ENCODE measurements around the gene RPUSD1.

RPUSD1 gene

GRCh38 chr16:814974-815373 lies 26.8 kb upstream of the RPUSD1 start:
- no peak overlapping the region for H4K8ac ChIP-seq (ENCODE audit: low read length)
- no peak overlapping the region for H2BK15ac ChIP-seq (ENCODE audit: low read depth, poor library complexity, severe bottlenecking)
- H3K4me3 ChIP-seq (ENCODE audit: insufficient read depth in 1 of 2, low read depth in 1 of 2, low read length in 2 of 2) = no peak overlapping the region
- no peak overlapping the region for H3K9ac ChIP-seq (ENCODE audit: low read length)
- H3K14ac ChIP-seq (ENCODE audit: low read length in 2 of 2) = no peak overlapping the region
- peaks cover 11% of the 10 kb centered on the region for H3K9me3 ChIP-seq (ENCODE audit: control insufficient read depth, low read length)
- no peak overlapping the region for H2BK12ac ChIP-seq (ENCODE audit: low read length in 2 of 2)
- H3K27me3 ChIP-seq (ENCODE audit: control insufficient read depth in 1 of 2, insufficient read depth in 1 of 2, low read length in 2 of 2) = peaks cover 10 to 55% of the 10 kb centered on the region in 2 experiments
- H4K91ac ChIP-seq (ENCODE audit: low read length) = no peak overlapping the region
- H2BK120ac ChIP-seq (ENCODE audit: low read depth, low read length) = no peak overlapping the region
- no peak overlapping the region for H3K23ac ChIP-seq (ENCODE audit: low read length in 2 of 2)
- no peaks in the 10 kb centered on the region for H3K79me1 ChIP-seq (replicated peaks; ENCODE audit: low read length, poor library complexity, severe bottlenecking)
- no peak overlapping the region for H3K4ac ChIP-seq (ENCODE audit: low read depth in 1 of 2, low read length in 2 of 2)
- H3K4me2 ChIP-seq (ENCODE audit: low read length, poor library complexity, severe bottlenecking) = no peak overlapping the region
- peak; percentile 17 for DNase-seq
- no peak overlapping the region for H2BK5ac ChIP-seq (ENCODE audit: low read depth, low read length, poor library complexity, severe bottlenecking)
- WGBS = 67% methylated on average over 9 of the region's 9 CpGs
- peaks cover 15% of the 10 kb centered on the region for H3K4me1 ChIP-seq (ENCODE audit: control insufficient read depth, insufficient read depth, low read depth, low read length)
- no peak overlapping the region for H2AK5ac ChIP-seq (ENCODE audit: low read length, severe bottlenecking)
- no peak overlapping the region for H3K27ac ChIP-seq (ENCODE audit: low read length, poor library complexity, severe bottlenecking)
- H2AFZ ChIP-seq (ENCODE audit: low read depth, low read length) = no peak overlapping the region
- peaks cover 0 to 4% of the 10 kb centered on the region in 2 experiments for H3K36me3 ChIP-seq (ENCODE audit: control insufficient read depth in 1 of 2, insufficient read depth in 2 of 2, low read depth in 1 of 2, low read length in 2 of 2)
- no peak overlapping the region for H3K18ac ChIP-seq (ENCODE audit: low read depth in 1 of 2, low read length in 2 of 2)

- Histone ChIP-seq H4K91ac (ENCODE audit: low read length) (no peak overlapping the region), H3K36me3 (ENCODE audit: control insufficient read depth in 1 of 2, insufficient read depth in 2 of 2, low read depth in 1 of 2, low read length in 2 of 2) (peaks cover 0 to 4% of the 10 kb centered on the region in 2 experiments), H3K27ac (ENCODE audit: low read length, poor library complexity, severe bottlenecking) (no peak overlapping the region), H3K4me2 (ENCODE audit: low read length, poor library complexity, severe bottlenecking) (peak overlapping the region; percentile 52), H2AFZ (ENCODE audit: low read depth, low read length) (no peak overlapping the region), H3K4me3 (ENCODE audit: insufficient read depth in 1 of 2, low read depth in 1 of 2, low read length in 2 of 2) (peak overlapping the region in 1 of 2 experiments; percentile 59), H3K4ac (ENCODE audit: low read depth in 1 of 2, low read length in 2 of 2) (no peak overlapping the region), H2BK15ac (ENCODE audit: low read depth, poor library complexity, severe bottlenecking) (no peak overlapping the region), H3K9me3 (ENCODE audit: control insufficient read depth, low read length) (peaks cover 11% of the 10 kb centered on the region), H3K23ac (ENCODE audit: low read length in 2 of 2) (no peak overlapping the region), H3K4me1 (ENCODE audit: control insufficient read depth, insufficient read depth, low read depth, low read length) (peaks cover 15% of the 10 kb centered on the region), H2AK5ac (ENCODE audit: low read length, severe bottlenecking) (no peak overlapping the region), H3K79me1 (replicated peaks; ENCODE audit: low read length, poor library complexity, severe bottlenecking) (no peaks in the 10 kb centered on the region), H2BK12ac (ENCODE audit: low read length in 2 of 2) (no peak overlapping the region), H3K9ac (ENCODE audit: low read length) (peak overlapping the region; percentile 70), H2BK5ac (ENCODE audit: low read depth, low read length, poor library complexity, severe bottlenecking) (no peak overlapping the region), H3K18ac (ENCODE audit: low read depth in 1 of 2, low read length in 2 of 2) (no peak overlapping the region), H4K8ac (ENCODE audit: low read length) (no peak overlapping the region), H2BK120ac (ENCODE audit: low read depth, low read length) (no peak overlapping the region), H3K27me3 (ENCODE audit: control insufficient read depth in 1 of 2, insufficient read depth in 1 of 2, low read length in 2 of 2) (peaks cover 10 to 45% of the 10 kb centered on the region in 2 experiments), H3K14ac (ENCODE audit: low read length in 2 of 2) (no peak overlapping the region)
- WGBS = 75% methylated on average over 18 of the region's 22 CpGs
- DNase-seq = no peak
These were observed 25.8 kb upstream of the RPUSD1 start for GRCh38 chr16:813916-814412.

GRCh38 chr16:813204-813915 lies 25.2 kb upstream of the RPUSD1 start:
- H3K9me3 ChIP-seq (ENCODE audit: control insufficient read depth, low read length) = peaks cover 6% of the 10 kb centered on the region
- no peak overlapping the region for H3K27ac ChIP-seq (ENCODE audit: low read length, poor library complexity, severe bottlenecking)
- peaks cover 17% of the 10 kb centered on the region for H3K4me1 ChIP-seq (ENCODE audit: control insufficient read depth, insufficient read depth, low read depth, low read length)
- peak overlapping the region; percentile 54 for H2AFZ ChIP-seq (ENCODE audit: low read depth, low read length)
- no peak overlapping the region for H3K14ac ChIP-seq (ENCODE audit: low read length in 2 of 2)
- peak overlapping the region in 1 of 2 experiments; percentile 59 for H3K4me3 ChIP-seq (ENCODE audit: insufficient read depth in 1 of 2, low read depth in 1 of 2, low read length in 2 of 2)
- H3K18ac ChIP-seq (ENCODE audit: low read depth in 1 of 2, low read length in 2 of 2) = no peak overlapping the region
- peak overlapping the region; percentile 52 for H3K4me2 ChIP-seq (ENCODE audit: low read length, poor library complexity, severe bottlenecking)
- peaks cover 3% of the 10 kb centered on the region for H3K79me1 ChIP-seq (replicated peaks; ENCODE audit: low read length, poor library complexity, severe bottlenecking)
- 26% methylated on average over 67 of the region's 67 CpGs for WGBS
- H4K91ac ChIP-seq (ENCODE audit: low read length) = peak overlapping the region; percentile 43
- peak; percentile 14 for DNase-seq
- no peak overlapping the region for H2BK12ac ChIP-seq (ENCODE audit: low read length in 2 of 2)
- H3K36me3 ChIP-seq (ENCODE audit: control insufficient read depth in 1 of 2, insufficient read depth in 2 of 2, low read depth in 1 of 2, low read length in 2 of 2) = peaks cover 0 to 4% of the 10 kb centered on the region in 2 experiments
- no peak overlapping the region for H2BK120ac ChIP-seq (ENCODE audit: low read depth, low read length)
- peak overlapping the region; percentile 70 for H3K9ac ChIP-seq (ENCODE audit: low read length)
- H2AK5ac ChIP-seq (ENCODE audit: low read length, severe bottlenecking) = no peak overlapping the region
- no peak overlapping the region for H2BK5ac ChIP-seq (ENCODE audit: low read depth, low read length, poor library complexity, severe bottlenecking)
- peak overlapping the region; percentile 56 for H4K8ac ChIP-seq (ENCODE audit: low read length)
- H3K27me3 ChIP-seq (ENCODE audit: control insufficient read depth in 1 of 2, insufficient read depth in 1 of 2, low read length in 2 of 2) = peaks cover 10 to 40% of the 10 kb centered on the region in 2 experiments
- no peak overlapping the region for H2BK15ac ChIP-seq (ENCODE audit: low read depth, poor library complexity, severe bottlenecking)
- peak overlapping the region in 1 of 2 experiments; percentile 39 for H3K4ac ChIP-seq (ENCODE audit: low read depth in 1 of 2, low read length in 2 of 2)
- H3K23ac ChIP-seq (ENCODE audit: low read length in 2 of 2) = no peak overlapping the region

GRCh38 chr16:808085-808386 lies 19.9 kb upstream of the RPUSD1 start:
- Histone ChIP-seq H3K14ac (ENCODE audit: low read length in 2 of 2) (peak overlapping the region in 1 of 2 experiments; percentile 18), H4K8ac (ENCODE audit: low read length) (peak overlapping the region; percentile 95), H2BK15ac (ENCODE audit: low read depth, poor library complexity, severe bottlenecking) (no peak overlapping the region), H3K18ac (ENCODE audit: low read depth in 1 of 2, low read length in 2 of 2) (peak overlapping the region; percentile 58 to 61), H3K9ac (ENCODE audit: low read length) (peak overlapping the region; percentile 93), H3K36me3 (ENCODE audit: control insufficient read depth in 1 of 2, insufficient read depth in 2 of 2, low read depth in 1 of 2, low read length in 2 of 2) (peaks cover 0 to 10% of the 10 kb centered on the region in 2 experiments), H3K23ac (ENCODE audit: low read length in 2 of 2) (no peak overlapping the region), H3K27me3 (ENCODE audit: control insufficient read depth in 1 of 2, insufficient read depth in 1 of 2, low read length in 2 of 2) (peaks cover 6 to 11% of the 10 kb centered on the region in 2 experiments), H3K4ac (ENCODE audit: low read depth in 1 of 2, low read length in 2 of 2) (peak overlapping the region; percentile 13 to 81), H3K27ac (ENCODE audit: low read length, poor library complexity, severe bottlenecking) (no peak overlapping the region), H2BK120ac (ENCODE audit: low read depth, low read length) (peak overlapping the region; percentile 6), H2AFZ (ENCODE audit: low read depth, low read length) (peak overlapping the region; percentile 72), H3K4me1 (ENCODE audit: control insufficient read depth, insufficient read depth, low read depth, low read length) (peaks cover 11% of the 10 kb centered on the region), H2BK12ac (ENCODE audit: low read length in 2 of 2) (no peak overlapping the region), H3K9me3 (ENCODE audit: control insufficient read depth, low read length) (peaks cover 5% of the 10 kb centered on the region), H3K4me3 (ENCODE audit: insufficient read depth in 1 of 2, low read depth in 1 of 2, low read length in 2 of 2) (peak overlapping the region; percentile 88), H3K79me1 (replicated peaks; ENCODE audit: low read length, poor library complexity, severe bottlenecking) (peaks cover 6% of the 10 kb centered on the region), H2AK5ac (ENCODE audit: low read length, severe bottlenecking) (no peak overlapping the region), H3K4me2 (ENCODE audit: low read length, poor library complexity, severe bottlenecking) (peak overlapping the region; percentile 80), H2BK5ac (ENCODE audit: low read depth, low read length, poor library complexity, severe bottlenecking) (no peak overlapping the region), H4K91ac (ENCODE audit: low read length) (peak overlapping the region; percentile 18)
- DNase-seq = no peak
- WGBS = 46% methylated on average over 17 of the region's 19 CpGs
